Ascending aorta (tissue), 2 donors: Measurements from ENCODE around the gene CD22. TPM values are rescaled to one million over a fixed set of nuclear protein-coding genes. Genes with fewer than 3 reads are reported as not detected.

Experiments
- DNase-seq, 2 donors: peaks; one replicate each; pipeline ENCODE4 v3.0.0-alpha.2; 2019; ENCODE audit warnings: low spot score in 2 of 2
- H3K27ac ChIP-seq, 2 donors: fragments of 200-600 bp; sonication (generic); one replicate each; pipeline ENCODE4 v1.5.1; 2016 to 2017; ENCODE audit warnings: mild to moderate bottlenecking in 1 of 2
- H3K27me3 ChIP-seq: fragments of 200-600 bp; sonication (generic); one replicate; pipeline ENCODE4 v1.5.1; 2017
- H3K36me3 ChIP-seq, 2 donors: fragments of 200-600 bp; sonication (generic); one replicate each; pipeline ENCODE4 v1.5.1; 2016
- H3K4me1 ChIP-seq, 2 donors: fragments of 200-600 bp; sonication (generic); one replicate each; pipeline ENCODE4 v1.5.1; 2016 to 2017; ENCODE audit warnings: mild to moderate bottlenecking in 1 of 2
- H3K4me3 ChIP-seq, 2 donors: fragments of 200-600 bp; sonication (generic); one replicate each; pipeline ENCODE4 v1.5.1; 2016 to 2017; ENCODE audit warnings: mild to moderate bottlenecking in 1 of 2
- H3K9me3 ChIP-seq, 2 donors: fragments of 200-600 bp; sonication (generic); one replicate each; pipeline ENCODE4 v1.5.1; 2016
- CTCF ChIP-seq, 3 experiments: fragments of 200-600 bp in 2 of 3; fragments of 450-650 bp in 1 of 3; sonication (generic) in 2 of 3; IDR thresholded peaks; one replicate each; pipeline ENCODE4 v1.5.1; 2016 to 2019; ENCODE audit warnings: antibody characterized with exemption in 3 of 3, mild to moderate bottlenecking in 1 of 3, moderate library complexity in 1 of 3
- intact Hi-C: fragments of 100-400 bp; cut with DNase I; formaldehyde crosslinking; loops from one replicate; pipeline ENCODE4 v1.15.1; 2023
- total RNA-seq: library from RNA; depleted of rRNA; stranded (reverse); fragments of >200 nt; gene quantifications from one replicate; pipeline ENCODE4 v1.1.0, GENCODE V29; 2016

Gene CD22
- total RNA-seq, 1 donor from 2014 or later: 0.75 TPM

GRCh38 chr19:35308910-35309309 lies 20.1 kb upstream of the CD22 start:
- no peak for DNase-seq
- no peak for TF ChIP-seq CTCF (IDR thresholded peaks at IDR 0.05)
- H3K4me3 ChIP-seq: no peak overlapping the region
- H3K4me1 ChIP-seq: no peaks in the 10 kb centered on the region
- intact Hi-C loops: no loop called here
- no peak overlapping the region for H3K27ac ChIP-seq
- no peaks in the 10 kb centered on the region for H3K27me3 ChIP-seq
- H3K36me3 ChIP-seq: no peaks in the 10 kb centered on the region
- no peaks in the 10 kb centered on the region for H3K9me3 ChIP-seq

- intact Hi-C loops: no loop called here
- TF ChIP-seq CTCF (IDR thresholded peaks at IDR 0.05): no peak
- no peak overlapping the region for H3K4me3 ChIP-seq
These were observed 19.3 kb upstream of the CD22 start for GRCh38 chr19:35309481-35310279.

GRCh38 chr19:35310331-35310730 lies 18.7 kb upstream of the CD22 start:
- H3K4me3 ChIP-seq: no peak overlapping the region
- H3K36me3 ChIP-seq: no peaks in the 10 kb centered on the region
- no peak for DNase-seq
- H3K4me1 ChIP-seq: no peaks in the 10 kb centered on the region
- no peaks in the 10 kb centered on the region for H3K27me3 ChIP-seq
- TF ChIP-seq CTCF (IDR thresholded peaks at IDR 0.05): no peak
- intact Hi-C loops: no loop called here
- no peaks in the 10 kb centered on the region for H3K9me3 ChIP-seq
- no peak overlapping the region for H3K27ac ChIP-seq

More at GRCh38 chr19:35309481-35310279, 19.3 kb upstream of the CD22 start:
- Histone ChIP-seq H3K4me1 (no peaks in the 10 kb centered on the region), H3K27me3 (no peaks in the 10 kb centered on the region), H3K36me3 (no peaks in the 10 kb centered on the region), H3K27ac (no peak overlapping the region), H3K9me3 (no peaks in the 10 kb centered on the region)
- no peak for DNase-seq

GRCh38 chr19:35310811-35311465 lies 18.0 kb upstream of the CD22 start:
- Histone ChIP-seq H3K36me3 (no peaks in the 10 kb centered on the region), H3K27ac (no peak overlapping the region), H3K4me3 (no peak overlapping the region), H3K27me3 (no peaks in the 10 kb centered on the region), H3K4me1 (no peaks in the 10 kb centered on the region), H3K9me3 (no peaks in the 10 kb centered on the region)
- TF ChIP-seq CTCF (IDR thresholded peaks at IDR 0.05): no peak
- no peak for DNase-seq
- intact Hi-C loops: no loop called here

GRCh38 chr19:35311901-35312665 lies 16.9 kb upstream of the CD22 start:
- Histone ChIP-seq H3K4me3 (no peak overlapping the region), H3K27ac (no peak overlapping the region)
- intact Hi-C loops: no loop called here

More at GRCh38 chr19:35311901-35312665, 16.9 kb upstream of the CD22 start:
- Histone ChIP-seq H3K4me1 (no peaks in the 10 kb centered on the region), H3K36me3 (no peaks in the 10 kb centered on the region), H3K27me3 (no peaks in the 10 kb centered on the region), H3K9me3 (no peaks in the 10 kb centered on the region)
- DNase-seq: no peak
- TF ChIP-seq CTCF (IDR thresholded peaks at IDR 0.05): no peak
